IMR-90 (cell line): ENCODE data around the gene TMCC3. TPM values are rescaled to one million over a fixed set of nuclear protein-coding genes. Genes with fewer than 3 reads are reported as not detected.

Source experiments
- ATAC-seq: fragments of 200-7000 bp; cut with Tn5 transposase; 2 replicates; pipeline ENCODE4 v1.9.1; 2020; ENCODE audit warnings: low read depth, mild to moderate bottlenecking, moderate library complexity
- BruUV-seq: library from RNA; stranded (reverse); fragments of 400-500 nt; replicated peaks from 2 replicates; lab custom pipeline; 2021; lab: Mats Ljungman, UMichigan
- CTCF ChIA-PET: fragments of 300-600 bp; formaldehyde crosslinking; extraction: SDS; loops from one replicate; lab custom pipeline; 2021; ENCODE audit warnings: antibody characterized with exemption; lab: Yijun Ruan, JAX
- POLR2A ChIA-PET: fragments of 300-600 bp; sonication (Branson Sonifier 250); formaldehyde crosslinking; loops from one replicate; lab custom pipeline; 2022; ENCODE audit warnings: antibody characterized with exemption; ENCODE audit not compliant: unreplicated experiment; lab: Charles Lee
- DNase-seq: peaks from one replicate; pipeline ENCODE4 v3.0.0; 2013
- H2AFZ ChIP-seq: replicated peaks from 2 replicates; pipeline ENCODE3; 2013; ENCODE audit warnings: low read length, mild to moderate bottlenecking; ENCODE audit not compliant: poor library complexity
- H2AK5ac ChIP-seq: 2 replicates; pipeline ENCODE4 v1.6.1; 2013; ENCODE audit warnings: low read depth, low read length, inconsistent platforms
- H2AK9ac ChIP-seq: replicated peaks from 2 replicates; pipeline ENCODE3; 2013; ENCODE audit warnings: mild to moderate bottlenecking, low read depth, low read length, moderate library complexity; ENCODE audit not compliant: poor library complexity
- H2BK120ac ChIP-seq: 2 replicates; pipeline ENCODE4 v1.6.1; 2013; ENCODE audit warnings: low read depth, low read length, inconsistent platforms
- H2BK15ac ChIP-seq: 3 replicates; pipeline ENCODE4 v1.6.1; 2013; ENCODE audit warnings: low read depth, low read length, inconsistent platforms
- H2BK20ac ChIP-seq: 2 replicates; pipeline ENCODE4 v1.6.1; 2013; ENCODE audit warnings: low read depth, mild to moderate bottlenecking, inconsistent platforms, low read length, moderate library complexity
- H2BK5ac ChIP-seq: 2 replicates; pipeline ENCODE4 v1.6.1; 2013; ENCODE audit warnings: mild to moderate bottlenecking, low read depth, low read length, inconsistent platforms; ENCODE audit not compliant: poor library complexity, severe bottlenecking
- H3K14ac ChIP-seq: replicated peaks from 2 replicates; pipeline ENCODE4 v1.6.1; 2013; ENCODE audit warnings: low read depth, low read length, inconsistent platforms
- H3K18ac ChIP-seq: 2 replicates; pipeline ENCODE4 v1.6.1; 2013; ENCODE audit warnings: low read depth, low read length, control low read depth
- H3K23ac ChIP-seq: 2 replicates; pipeline ENCODE4 v1.6.1; 2013; ENCODE audit warnings: low read depth, low read length, inconsistent platforms
- H3K27ac ChIP-seq: 2 replicates; pipeline ENCODE4 v1.5.1; 2013; ENCODE audit warnings: mild to moderate bottlenecking, control low read depth, low read length; ENCODE audit not compliant: insufficient read depth
- H3K27me3 ChIP-seq: 2 replicates; pipeline ENCODE4 v1.6.1; 2013; ENCODE audit warnings: low read length; ENCODE audit not compliant: control insufficient read depth, insufficient read depth
- H3K36me3 ChIP-seq: 2 replicates; pipeline ENCODE4 v1.6.1; 2013; ENCODE audit warnings: low read length, mixed read lengths; ENCODE audit not compliant: control insufficient read depth, insufficient read depth
- H3K4ac ChIP-seq: 2 replicates; pipeline ENCODE4 v1.6.1; 2013; ENCODE audit warnings: low read depth, low read length, inconsistent platforms
- H3K4me1 ChIP-seq: 2 replicates; pipeline ENCODE4 v1.6.1; 2013; ENCODE audit warnings: low read length, mixed read lengths; ENCODE audit not compliant: control insufficient read depth, insufficient read depth
- H3K4me2 ChIP-seq: 2 replicates; pipeline ENCODE4 v1.6.1; 2013; ENCODE audit warnings: low read depth, mild to moderate bottlenecking, control low read depth, low read length, moderate library complexity
- H3K4me3 ChIP-seq: 2 replicates; pipeline ENCODE4 v1.5.1; 2013; ENCODE audit warnings: low read depth, mild to moderate bottlenecking, control low read depth, low read length, moderate library complexity; ENCODE audit not compliant: insufficient read depth
- H3K56ac ChIP-seq: 2 replicates; pipeline ENCODE4 v1.6.1; 2013; ENCODE audit warnings: low read length, inconsistent platforms; ENCODE audit not compliant: insufficient read depth; ENCODE audit errors: extremely low read depth
- H3K79me1 ChIP-seq, 2 experiments: 2 replicates each; pipeline ENCODE4 v1.6.1; 2013; ENCODE audit warnings: low read length in 2 of 2, inconsistent platforms in 1 of 2, low read depth in 1 of 2
- H3K9ac ChIP-seq: 2 replicates; pipeline ENCODE4 v1.6.1; 2013; ENCODE audit warnings: low read depth, low read length, control low read depth
- H3K9me1 ChIP-seq: 2 replicates; pipeline ENCODE4 v1.6.1; 2013; ENCODE audit warnings: low read length, inconsistent platforms; ENCODE audit not compliant: insufficient read depth
- H3K9me3 ChIP-seq: 2 replicates; pipeline ENCODE4 v1.6.1; 2013; ENCODE audit warnings: low read length; ENCODE audit not compliant: control insufficient read depth, insufficient read depth
- H4K20me1 ChIP-seq: 2 replicates; pipeline ENCODE4 v1.6.1; 2013; ENCODE audit warnings: low read length, inconsistent platforms; ENCODE audit not compliant: insufficient read depth
- H4K5ac ChIP-seq: 2 replicates; pipeline ENCODE4 v1.6.1; 2013; ENCODE audit warnings: mild to moderate bottlenecking, low read depth, low read length, control low read depth
- H4K8ac ChIP-seq, 2 experiments: 2 replicates each; pipeline ENCODE4 v1.6.1; 2013; ENCODE audit warnings: low read depth in 2 of 2, low read length in 2 of 2, control low read depth in 1 of 2, inconsistent platforms in 1 of 2
- H4K91ac ChIP-seq: 2 replicates; pipeline ENCODE4 v1.6.1; 2013; ENCODE audit warnings: low read depth, low read length, inconsistent platforms; ENCODE audit not compliant: insufficient read depth
- CEBPB ChIP-seq: IDR thresholded peaks from 2 replicates; pipeline ENCODE4 v1.6.1; 2012; ENCODE audit warnings: low read depth, low read length, improper control_type of control experiment
- FOS ChIP-seq: fragments of 150-350 bp; IDR thresholded peaks from 2 replicates; pipeline ENCODE4 v1.6.1; 2016; ENCODE audit warnings: low read depth, low read length
- MXI1 ChIP-seq: IDR thresholded peaks from 2 replicates; pipeline ENCODE4 v1.6.1; 2012; ENCODE audit warnings: low read depth, mild to moderate bottlenecking, low read length, moderate library complexity, borderline replicate concordance
- POLR2A ChIP-seq: IDR thresholded peaks from 2 replicates; pipeline ENCODE4 v1.6.1; 2012; ENCODE audit warnings: mild to moderate bottlenecking, low read depth, low read length
- RAD21 ChIP-seq: IDR thresholded peaks from 2 replicates; pipeline ENCODE4 v1.6.1; 2012; ENCODE audit warnings: low read length, improper control_type of control experiment
- RCOR1 ChIP-seq: IDR thresholded peaks from 2 replicates; pipeline ENCODE4 v1.6.1; 2012; ENCODE audit warnings: mild to moderate bottlenecking, low read length, improper control_type of control experiment; ENCODE audit not compliant: insufficient replicate concordance
- RFX5 ChIP-seq: IDR thresholded peaks from 2 replicates; pipeline ENCODE4 v1.8.0; 2012; ENCODE audit warnings: low read depth, mild to moderate bottlenecking, low read length, moderate library complexity
- USF2 ChIP-seq: fragments of 150-350 bp; IDR thresholded peaks from 2 replicates; pipeline ENCODE4 v1.6.1; 2017; ENCODE audit warnings: mild to moderate bottlenecking, antibody characterized with exemption, low read length, low read depth
- WGBS, 2 experiments: methylation state at CpG; one replicate each; pipeline versions ENCODE4 v1.1.5 to v1.1.7; 2013; ENCODE audit warnings: missing lambda C conversion rate in 2 of 2; ENCODE audit not compliant: insufficient read length in 1 of 2; ENCODE audit errors: extremely low coverage in 2 of 2; 5-methylcytosine and 5-hydroxymethylcytosine counted together
- dilution Hi-C: fragments of 300-500 bp; cut with HindIII; formaldehyde crosslinking; loops from one replicate; pipeline ENCODE4 v1.14.3; 2018; ENCODE audit warnings: low sequenced_read_pairs; ENCODE audit not compliant: unreplicated experiment
- in situ Hi-C: fragments of 300-500 bp; cut with MboI; formaldehyde crosslinking; loops from 3 replicates; pipeline ENCODE4 v1.14.3; 2019; ENCODE audit warnings: low sequenced_read_pairs, inconsistent platforms, mixed read lengths
- intact Hi-C: fragments of 100-400 bp; cut with micrococcal nuclease; formaldehyde crosslinking; loops from 2 replicates; pipeline ENCODE4 v1.10.0; 2022
- polyA plus RNA-seq, 3 experiments: library from polyadenylated mRNA; depleted of rRNA; stranded (reverse); fragments of >200 nt; gene quantifications; 2 replicates each; pipeline ENCODE4 v1.2.3, GENCODE V29; 2012; ENCODE audit warnings: low replicate concordance in 1 of 3
- total RNA-seq: library from RNA; depleted of rRNA; stranded (reverse); fragments of >200 nt; gene quantifications from 2 replicates; pipeline ENCODE4 v1.2.3, GENCODE V29; 2012

The TMCC3 gene
- total and polyA plus RNA-seq, 2 of the 4 experiments (the other 2 are of a cell fraction), result 0.14 to 0.36 TPM

- no peaks in the 10 kb centered on the region for H3K9me3 ChIP-seq
- H3K4ac ChIP-seq, result no peak overlapping the region
- ChIA-PET POLR2A (no interaction called here), CTCF (interaction anchor here (0.6 kb wide), 1 partner anchor 131 kb away, joined by 3 read pairs; no protein-coding TSS in a partner anchor)
- WGBS, 2 experiments, result 100% methylated on average over 3 of the region's 11 CpGs; no CpG with 5 or more reads in 1 of the 2 experiments
- H3K4me1 ChIP-seq, result no peaks in the 10 kb centered on the region; the same call in 1 of the 2 replicates
- H3K14ac ChIP-seq, result no peak overlapping the region
- no peak overlapping the region for H3K4me3 ChIP-seq
- H3K27ac ChIP-seq, result no peak overlapping the region
- H2BK120ac ChIP-seq, result no peak overlapping the region
- no peaks in the 10 kb centered on the region for H4K20me1 ChIP-seq
- no peak overlapping the region for H2BK20ac ChIP-seq
- H4K8ac ChIP-seq, result no peak overlapping the region
- BruUV-seq, result no TSS peak
- no peak for DNase-seq
- dilution Hi-C loops (no loop called here), intact Hi-C loops (no loop called here), in situ Hi-C loops (no loop called here)
- no peak overlapping the region for H2BK15ac ChIP-seq
- no peaks in the 10 kb centered on the region for H3K27me3 ChIP-seq
- H3K9ac ChIP-seq, result no peak overlapping the region
- H3K36me3 ChIP-seq, result no peaks in the 10 kb centered on the region
- H2AFZ ChIP-seq, result peak overlapping the region; percentile 47
- H4K91ac ChIP-seq, result no peak overlapping the region
- no peak overlapping the region for H2BK5ac ChIP-seq
- H2AK5ac ChIP-seq, result no peak overlapping the region
- no peaks in the 10 kb centered on the region for H3K9me1 ChIP-seq
- H3K23ac ChIP-seq, result no peak overlapping the region
- H3K79me1 ChIP-seq, result no peaks in the 10 kb centered on the region
- H2AK9ac ChIP-seq, result no peak overlapping the region
- no peak for ATAC-seq
- H4K5ac ChIP-seq, result no peak overlapping the region
- no peak overlapping the region for H3K18ac ChIP-seq
- no peak overlapping the region for H3K4me2 ChIP-seq
- TF ChIP-seq MXI1 (no peak), USF2 (no peak), CEBPB (no peak), RCOR1 (no peak), POLR2A (no peak), FOS (no peak), RFX5 (no peak), RAD21 (no peak)
- H3K56ac ChIP-seq, result no peak overlapping the region
Observed at GRCh38 chr12:94623161-94623920, 27.0 kb downstream of the TMCC3 start.
